IPS DF 6.9 (cell line): ENCODE results near the gene GNAL.
A peak's percentile ranks its signal among the peaks of the same experiment; 100 is the strongest.

ENCODE experiments used
- DNase-seq: peaks from one replicate; pipeline ENCODE4 v3.0.0-alpha.2; 2013; ENCODE audit warnings: low read depth, low spot score
- H3K27ac ChIP-seq: one replicate; pipeline ENCODE4 v1.5.1; 2013; ENCODE audit warnings: low read length, control low read depth
- H3K27me3 ChIP-seq: 2 replicates; pipeline ENCODE4 v1.6.1; 2013; ENCODE audit warnings: mild to moderate bottlenecking, low read length; ENCODE audit not compliant: control insufficient read depth, insufficient read depth
- H3K36me3 ChIP-seq: 2 replicates; pipeline ENCODE4 v1.6.1; 2013; ENCODE audit warnings: low read length; ENCODE audit not compliant: control insufficient read depth, insufficient read depth
- H3K4me1 ChIP-seq: 2 replicates; pipeline ENCODE4 v1.6.1; 2013; ENCODE audit warnings: low read length; ENCODE audit not compliant: control insufficient read depth, insufficient read depth
- H3K4me3 ChIP-seq: 2 replicates; pipeline ENCODE4 v1.5.1; 2013; ENCODE audit warnings: mild to moderate bottlenecking, low read length
- H3K9me3 ChIP-seq: 2 replicates; pipeline ENCODE4 v1.6.1; 2013; ENCODE audit warnings: low read length, inconsistent platforms; ENCODE audit not compliant: control insufficient read depth, insufficient read depth
- WGBS: extraction: QIAGEN DNeasy Blood & Tissue Kit; methylation state at CpG from one replicate; pipeline ENCODE4 v1.1.7; 2013; ENCODE audit warnings: mixed read lengths, missing lambda C conversion rate; ENCODE audit not compliant: insufficient read length, insufficient coverage; 5-methylcytosine and 5-hydroxymethylcytosine counted together

Gene GNAL

GRCh38 chr18:11800566-11801334, 111.7 kb downstream of the GNAL start:
- Histone ChIP-seq H3K4me1 (no peaks in the 10 kb centered on the region), H3K9me3 (no peaks in the 10 kb centered on the region), H3K4me3 (no peak overlapping the region), H3K27me3 (no peaks in the 10 kb centered on the region), H3K27ac (no peak overlapping the region), H3K36me3 (no peaks in the 10 kb centered on the region)
- WGBS: no CpG with 5 or more reads among the region's 5 CpGs
- DNase-seq: no peak

GRCh38 chr18:11801573-11801972, 112.5 kb downstream of the GNAL start:
- Histone ChIP-seq H3K9me3 (no peaks in the 10 kb centered on the region), H3K4me1 (no peaks in the 10 kb centered on the region), H3K4me3 (no peak overlapping the region), H3K27me3 (no peaks in the 10 kb centered on the region), H3K36me3 (no peaks in the 10 kb centered on the region), H3K27ac (no peak overlapping the region)
- no CpG with 5 or more reads among the region's 4 CpGs for WGBS
- no peak for DNase-seq

GRCh38 chr18:11802158-11802557, 113.1 kb downstream of the GNAL start:
- peaks cover under 1% of the 10 kb centered on the region; the same call in 1 of the 2 replicates for H3K4me1 ChIP-seq
- H3K27ac ChIP-seq: no peak overlapping the region
- no CpG with 5 or more reads among the region's 6 CpGs for WGBS
- H3K9me3 ChIP-seq: no peaks in the 10 kb centered on the region
- no peaks in the 10 kb centered on the region for H3K27me3 ChIP-seq
- no peaks in the 10 kb centered on the region for H3K36me3 ChIP-seq
- no peak overlapping the region for H3K4me3 ChIP-seq
- no peak for DNase-seq

DNA sequence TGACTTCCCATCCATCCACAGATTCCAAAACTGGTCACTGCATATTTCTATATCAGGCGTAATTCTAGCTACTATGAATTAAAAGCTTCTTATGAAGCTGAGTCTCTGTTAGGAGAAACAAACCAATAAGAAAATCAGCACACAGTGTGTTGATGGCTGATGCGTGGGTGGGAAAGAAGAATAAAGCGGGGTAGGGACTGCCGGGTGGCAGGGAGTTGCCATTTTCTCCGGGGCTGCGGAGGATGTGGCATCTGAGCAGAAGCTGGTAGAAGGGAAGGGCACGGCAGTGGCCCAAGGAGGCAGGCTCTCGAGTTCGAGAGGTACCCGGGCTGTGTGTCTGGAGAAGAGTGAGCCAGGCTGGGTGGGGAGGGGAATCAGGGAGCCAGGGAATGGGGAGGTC, 113.5 kb downstream of the GNAL start:
- Histone ChIP-seq H3K4me1 (peaks cover 3% of the 10 kb centered on the region; the same call in 1 of the 2 replicates), H3K9me3 (no peaks in the 10 kb centered on the region), H3K4me3 (no peak overlapping the region), H3K36me3 (no peaks in the 10 kb centered on the region), H3K27me3 (no peaks in the 10 kb centered on the region), H3K27ac (no peak overlapping the region)
- no peak for DNase-seq
- WGBS: no CpG with 5 or more reads among the region's 10 CpGs

- WGBS: no CpG with 5 or more reads among the region's 7 CpGs
- Histone ChIP-seq H3K9me3 (no peaks in the 10 kb centered on the region), H3K27ac (peak overlapping the region; percentile 70)
Measured at GRCh38 chr18:11807233-11807632, 118.2 kb downstream of the GNAL start.

GRCh38 chr18:11808001-11808855, 119.2 kb downstream of the GNAL start:
- H3K27ac ChIP-seq: peak overlapping the region; percentile 70
- H3K9me3 ChIP-seq: no peaks in the 10 kb centered on the region
- no peaks in the 10 kb centered on the region for H3K36me3 ChIP-seq
- WGBS: no CpG with 5 or more reads among the region's 11 CpGs
- peaks cover 13% of the 10 kb centered on the region for H3K4me1 ChIP-seq
- H3K27me3 ChIP-seq: no peaks in the 10 kb centered on the region
- no peak for DNase-seq
- no peak overlapping the region for H3K4me3 ChIP-seq

More at GRCh38 chr18:11807233-11807632, 118.2 kb downstream of the GNAL start:
- peaks cover 13% of the 10 kb centered on the region for H3K4me1 ChIP-seq
- no peaks in the 10 kb centered on the region for H3K27me3 ChIP-seq
- H3K4me3 ChIP-seq: no peak overlapping the region
- no peak for DNase-seq
- H3K36me3 ChIP-seq: no peaks in the 10 kb centered on the region

DNA sequence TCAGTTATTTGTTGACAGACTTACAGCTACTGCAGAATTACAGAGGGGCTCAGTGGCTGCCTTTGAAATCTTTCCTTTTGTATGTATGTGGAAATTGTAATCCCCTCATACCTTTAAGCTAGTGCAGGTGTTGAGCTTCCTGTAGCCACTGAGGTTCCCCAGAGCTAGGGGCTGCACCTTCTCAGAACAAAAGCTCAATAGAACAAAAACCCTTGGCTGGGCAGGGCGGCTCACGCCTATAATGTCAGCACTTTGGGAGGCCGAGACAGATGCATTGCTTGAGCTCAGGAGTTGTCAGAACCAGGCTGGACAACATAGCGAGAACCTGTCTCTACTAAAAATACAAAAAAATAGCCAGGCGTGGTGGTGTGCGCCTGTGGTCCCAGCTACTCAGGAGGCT, 120.8 kb downstream of the GNAL start:
- Histone ChIP-seq H3K4me1 (peaks cover 13% of the 10 kb centered on the region), H3K4me3 (no peak overlapping the region), H3K9me3 (no peaks in the 10 kb centered on the region), H3K36me3 (no peaks in the 10 kb centered on the region), H3K27me3 (no peaks in the 10 kb centered on the region), H3K27ac (no peak overlapping the region)
- WGBS: no CpG with 5 or more reads among the region's 6 CpGs
- DNase-seq: no peak

DNA sequence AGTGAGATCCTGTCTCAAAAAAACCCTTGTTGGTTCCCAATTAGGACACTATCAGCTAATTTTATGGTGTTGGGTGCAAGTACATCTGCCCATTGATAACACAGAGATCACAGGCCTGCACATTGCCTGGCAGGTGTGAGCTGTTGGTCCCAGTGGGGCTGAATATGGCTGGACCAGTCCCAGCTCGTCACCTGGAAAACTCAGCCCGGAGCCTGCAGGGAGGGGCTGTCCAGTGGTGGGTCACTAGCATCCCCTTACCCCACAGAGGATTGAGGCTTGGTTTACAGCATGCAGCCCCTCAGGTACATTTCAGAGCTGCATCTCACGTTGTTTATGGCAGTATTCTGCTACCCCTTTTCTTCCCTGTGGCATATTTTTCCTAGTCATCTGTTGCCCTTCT, 121.3 kb downstream of the GNAL start:
- DNase-seq: no peak
- Histone ChIP-seq H3K36me3 (no peaks in the 10 kb centered on the region), H3K9me3 (no peaks in the 10 kb centered on the region), H3K27ac (no peak overlapping the region), H3K4me3 (no peak overlapping the region), H3K4me1 (peaks cover 13% of the 10 kb centered on the region), H3K27me3 (no peaks in the 10 kb centered on the region)
- WGBS: no CpG with 5 or more reads among the region's 3 CpGs

DNA sequence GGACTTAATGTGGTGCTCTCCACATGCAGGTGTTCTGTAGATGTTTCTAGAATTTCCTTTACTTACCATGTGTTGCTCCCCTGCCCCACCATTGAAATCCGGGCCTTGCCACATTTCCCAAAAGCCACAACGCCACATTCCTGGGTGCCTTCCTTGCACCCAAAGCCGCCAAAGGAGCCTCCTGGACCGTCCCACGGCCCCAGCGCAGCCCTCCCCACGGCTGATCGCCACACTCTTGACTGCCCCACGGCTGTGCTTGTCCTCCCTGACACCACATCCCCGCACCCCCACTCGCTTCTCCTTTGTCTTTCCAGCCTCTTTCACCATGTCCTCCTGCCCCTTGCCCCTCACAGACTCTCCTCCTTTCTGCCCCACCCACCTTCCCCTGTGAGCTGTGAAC, 121.9 kb downstream of the GNAL start:
- no peaks in the 10 kb centered on the region for H3K9me3 ChIP-seq
- no CpG with 5 or more reads among the region's 11 CpGs for WGBS
- no peak for DNase-seq
- H3K27ac ChIP-seq: no peak overlapping the region
- no peaks in the 10 kb centered on the region for H3K27me3 ChIP-seq
- H3K36me3 ChIP-seq: no peaks in the 10 kb centered on the region
- H3K4me3 ChIP-seq: no peak overlapping the region
- H3K4me1 ChIP-seq: peaks cover 13% of the 10 kb centered on the region

DNA sequence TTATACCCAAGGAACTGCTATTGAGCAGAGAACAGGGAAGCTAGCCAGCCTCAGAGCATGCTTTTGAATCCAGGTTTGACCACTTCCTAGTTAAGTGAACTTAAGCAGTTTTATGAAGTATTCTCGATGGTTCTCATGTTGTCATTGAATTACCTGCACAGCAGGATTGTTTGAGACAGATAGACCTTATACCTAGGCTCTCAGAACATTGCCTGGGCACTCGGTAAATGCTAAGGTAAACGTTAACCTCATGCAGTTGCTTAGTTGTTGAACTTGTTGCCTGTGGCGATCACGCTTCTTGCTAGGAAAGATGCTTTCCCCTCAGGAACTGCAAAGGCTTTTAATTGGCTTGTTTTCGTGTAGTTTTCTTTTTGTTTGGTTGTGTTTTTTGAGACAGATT, 128.2 kb downstream of the GNAL start:
- H3K9me3 ChIP-seq: no peaks in the 10 kb centered on the region
- H3K27ac ChIP-seq: no peak overlapping the region
- no CpG with 5 or more reads among the region's 6 CpGs for WGBS
- no peaks in the 10 kb centered on the region for H3K27me3 ChIP-seq
- no peaks in the 10 kb centered on the region for H3K36me3 ChIP-seq
- no peak for DNase-seq
- H3K4me1 ChIP-seq: no peaks in the 10 kb centered on the region
- no peak overlapping the region for H3K4me3 ChIP-seq
